ENCODE results near the gene SLC22A12. TPM values are rescaled to one million over a fixed set of nuclear protein-coding genes. Genes with fewer than 3 reads are reported as not detected.

The SLC22A12 gene
- total RNA-seq, 1 donor from 2014 or later: not detected

DNA sequence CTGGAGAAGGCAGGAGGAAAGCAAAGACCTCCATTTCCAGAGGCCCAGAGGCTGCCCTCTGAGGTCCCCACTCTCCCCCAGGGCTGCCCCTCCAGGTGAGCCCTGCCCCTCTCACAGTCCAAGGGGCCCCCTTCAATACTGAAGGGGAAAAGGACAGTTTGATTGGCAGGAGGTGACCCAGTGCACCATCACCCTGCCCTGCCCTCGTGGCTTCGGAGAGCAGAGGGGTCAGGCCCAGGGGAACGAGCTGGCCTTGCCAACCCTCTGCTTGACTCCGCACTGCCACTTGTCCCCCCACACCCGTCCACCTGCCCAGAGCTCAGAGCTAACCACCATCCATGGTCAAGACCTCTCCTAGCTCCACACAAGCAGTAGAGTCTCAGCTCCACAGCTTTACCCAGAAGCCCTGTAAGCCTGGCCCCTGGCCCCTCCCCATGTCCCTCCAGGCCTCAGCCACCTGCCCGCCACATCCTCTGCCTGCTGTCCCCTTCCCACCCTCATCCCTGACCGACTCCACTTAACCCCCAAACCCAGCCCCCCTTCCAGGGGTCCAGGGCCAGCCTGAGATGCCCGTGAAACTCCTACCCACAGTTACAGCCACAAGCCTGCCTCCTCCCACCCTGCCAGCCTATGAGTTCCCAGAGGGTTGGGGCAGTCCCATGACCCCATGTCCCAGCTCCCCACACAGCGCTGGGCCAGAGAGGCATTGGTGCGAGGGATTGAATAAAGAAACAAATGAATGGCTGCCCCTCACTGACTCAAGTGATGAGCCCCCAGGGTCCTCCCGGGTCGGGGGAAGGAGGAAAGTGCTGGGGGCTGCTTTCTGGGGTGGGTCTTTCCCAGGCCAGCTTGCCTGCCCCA lies 10.8 kb downstream of the SLC22A12 start:
- DNase-seq (ENCODE audit: low read depth) (no peak), FAIRE-seq (no peak)
- H3K27me3 ChIP-seq (ENCODE audit: insufficient read depth, low read length): no peaks in the 10 kb centered on the region
- Mint-ChIP-seq H3K27ac (ENCODE audit: unreplicated experiment) (no peak overlapping the region), H3K36me3 (ENCODE audit: low read depth, unreplicated experiment) (no peaks in the 10 kb centered on the region), H3K4me1 (ENCODE audit: low read depth, unreplicated experiment) (no peaks in the 10 kb centered on the region), H3K9me3 (ENCODE audit: unreplicated experiment) (no peaks in the 10 kb centered on the region), H3K27me3 (ENCODE audit: low read depth, unreplicated experiment) (peaks cover 48% of the 10 kb centered on the region), H3K4me3 (ENCODE audit: unreplicated experiment) (no peak overlapping the region)
- TF ChIP-seq, protein P1, sequence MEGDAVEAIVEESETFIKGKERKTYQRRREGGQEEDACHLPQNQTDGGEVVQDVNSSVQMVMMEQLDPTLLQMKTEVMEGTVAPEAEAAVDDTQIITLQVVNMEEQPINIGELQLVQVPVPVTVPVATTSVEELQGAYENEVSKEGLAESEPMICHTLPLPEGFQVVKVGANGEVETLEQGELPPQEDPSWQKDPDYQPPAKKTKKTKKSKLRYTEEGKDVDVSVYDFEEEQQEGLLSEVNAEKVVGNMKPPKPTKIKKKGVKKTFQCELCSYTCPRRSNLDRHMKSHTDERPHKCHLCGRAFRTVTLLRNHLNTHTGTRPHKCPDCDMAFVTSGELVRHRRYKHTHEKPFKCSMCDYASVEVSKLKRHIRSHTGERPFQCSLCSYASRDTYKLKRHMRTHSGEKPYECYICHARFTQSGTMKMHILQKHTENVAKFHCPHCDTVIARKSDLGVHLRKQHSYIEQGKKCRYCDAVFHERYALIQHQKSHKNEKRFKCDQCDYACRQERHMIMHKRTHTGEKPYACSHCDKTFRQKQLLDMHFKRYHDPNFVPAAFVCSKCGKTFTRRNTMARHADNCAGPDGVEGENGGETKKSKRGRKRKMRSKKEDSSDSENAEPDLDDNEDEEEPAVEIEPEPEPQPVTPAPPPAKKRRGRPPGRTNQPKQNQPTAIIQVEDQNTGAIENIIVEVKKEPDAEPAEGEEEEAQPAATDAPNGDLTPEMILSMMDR (IDR thresholded peaks at IDR 0.05; ENCODE audit: insufficient read depth, low read depth, low read length): no peak
- TF ChIP-seq EZH2 (IDR thresholded peaks at IDR 0.05; ENCODE audit: insufficient read depth, low read length): no peak
- no peaks in the 10 kb centered on the region for H3K4me1 ChIP-seq (ENCODE audit: insufficient read depth, low read length)
- H4K20me1 ChIP-seq (ENCODE audit: insufficient read depth, low read length): no peaks in the 10 kb centered on the region
- H3K79me2 ChIP-seq (ENCODE audit: insufficient read depth, low read length): no peaks in the 10 kb centered on the region
- no peak overlapping the region for H3K9ac ChIP-seq (ENCODE audit: low read length)
- H3K9me3 ChIP-seq (ENCODE audit: insufficient read depth, low read depth, low read length): no peaks in the 10 kb centered on the region
- no peak overlapping the region for H2AFZ ChIP-seq (ENCODE audit: low read depth, low read length)
- H3K27ac ChIP-seq (ENCODE audit: low read depth, low read length): no peak overlapping the region
- H3K4me3 ChIP-seq (ENCODE audit: insufficient read depth, low read depth, low read length): no peak overlapping the region
- no peak overlapping the region for H3K4me2 ChIP-seq (ENCODE audit: low read length)
- no peaks in the 10 kb centered on the region for H3K36me3 ChIP-seq (ENCODE audit: insufficient read depth, low read length)

DNA sequence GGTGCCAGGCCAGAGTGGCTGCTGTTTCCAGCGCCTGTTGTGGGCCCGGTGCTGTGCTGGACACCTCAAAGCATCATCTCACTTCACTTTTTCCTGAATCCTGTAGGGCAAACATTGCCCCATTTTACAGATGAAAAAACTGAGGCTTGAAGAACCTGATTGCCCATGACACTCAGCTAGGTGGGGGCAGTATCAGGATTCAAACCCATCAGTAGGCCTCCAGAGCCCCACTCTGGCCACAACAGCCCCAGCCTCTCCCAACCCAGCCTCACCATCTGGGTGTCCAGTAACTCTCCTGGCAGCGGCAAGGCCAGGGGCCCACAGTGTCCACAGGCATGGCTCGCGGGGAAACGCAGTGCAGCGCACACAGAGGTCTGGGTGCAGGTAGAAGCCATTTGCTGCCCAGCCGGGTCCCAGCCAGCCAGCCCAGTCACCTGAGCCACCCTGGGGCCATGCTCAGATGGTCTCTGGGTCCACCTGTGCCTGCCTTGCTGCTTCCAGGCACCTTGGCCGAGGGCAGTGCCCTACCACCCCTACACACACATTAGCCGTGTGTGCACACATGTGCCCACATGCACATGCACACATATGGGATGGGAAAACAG lies 11.5 kb downstream of the SLC22A12 start:
- H3K79me2 ChIP-seq (ENCODE audit: insufficient read depth, low read length): no peaks in the 10 kb centered on the region
- no peak overlapping the region for H2AFZ ChIP-seq (ENCODE audit: low read depth, low read length)
- DNase-seq (ENCODE audit: low read depth) (no peak), FAIRE-seq (no peak)
- no peaks in the 10 kb centered on the region for H4K20me1 ChIP-seq (ENCODE audit: insufficient read depth, low read length)
- Mint-ChIP-seq H3K4me3 (ENCODE audit: unreplicated experiment) (no peak overlapping the region), H3K27me3 (ENCODE audit: low read depth, unreplicated experiment) (peaks cover 41% of the 10 kb centered on the region), H3K4me1 (ENCODE audit: low read depth, unreplicated experiment) (no peaks in the 10 kb centered on the region), H3K9me3 (ENCODE audit: unreplicated experiment) (no peaks in the 10 kb centered on the region), H3K27ac (ENCODE audit: unreplicated experiment) (no peak overlapping the region), H3K36me3 (ENCODE audit: low read depth, unreplicated experiment) (no peaks in the 10 kb centered on the region)
- no peaks in the 10 kb centered on the region for H3K9me3 ChIP-seq (ENCODE audit: insufficient read depth, low read depth, low read length)
- no peak overlapping the region for H3K9ac ChIP-seq (ENCODE audit: low read length)
- no peaks in the 10 kb centered on the region for H3K27me3 ChIP-seq (ENCODE audit: insufficient read depth, low read length)
- no peaks in the 10 kb centered on the region for H3K36me3 ChIP-seq (ENCODE audit: insufficient read depth, low read length)
- H3K27ac ChIP-seq (ENCODE audit: low read depth, low read length): no peak overlapping the region
- H3K4me2 ChIP-seq (ENCODE audit: low read length): no peak overlapping the region
- TF ChIP-seq EZH2 (IDR thresholded peaks at IDR 0.05; ENCODE audit: insufficient read depth, low read length): no peak
- TF ChIP-seq, protein P1 (IDR thresholded peaks at IDR 0.05; ENCODE audit: insufficient read depth, low read depth, low read length): no peak
- no peak overlapping the region for H3K4me3 ChIP-seq (ENCODE audit: insufficient read depth, low read depth, low read length)
- H3K4me1 ChIP-seq (ENCODE audit: insufficient read depth, low read length): no peaks in the 10 kb centered on the region
